Esophagus muscularis mucosa (tissue), 4 donors: Measurements from ENCODE around the gene USP10.

Experiments used
- EP300 ChIP-seq: sonication (generic); formaldehyde crosslinking; IDR thresholded peaks from one replicate; pipeline ENCODE4 v1.6.1; 2017; ENCODE audit warnings: antibody characterized with exemption
- POLR2A ChIP-seq: fragments of 450-650 bp; IDR thresholded peaks from one replicate; pipeline ENCODE4 v1.6.1; 2017; ENCODE audit warnings: antibody characterized with exemption, moderate library complexity, mild to moderate bottlenecking, low read depth
- POLR2AphosphoS5 ChIP-seq, 2 donors: sonication (generic); formaldehyde crosslinking; IDR thresholded peaks; one replicate each; pipeline ENCODE4 v1.6.1; 2017; ENCODE audit warnings: antibody characterized with exemption in 2 of 2
- TF ChIP-seq, protein P1 (sequence below), 3 experiments: fragments of 200-600 bp in 2 of 3; fragments of 450-650 bp in 1 of 3; sonication (generic) in 2 of 3; IDR thresholded peaks; one replicate each; pipeline ENCODE4 v1.5.1; 2017 to 2019; ENCODE audit warnings: antibody characterized with exemption in 3 of 3, mild to moderate bottlenecking in 2 of 3, moderate library complexity in 1 of 3

DNA sequence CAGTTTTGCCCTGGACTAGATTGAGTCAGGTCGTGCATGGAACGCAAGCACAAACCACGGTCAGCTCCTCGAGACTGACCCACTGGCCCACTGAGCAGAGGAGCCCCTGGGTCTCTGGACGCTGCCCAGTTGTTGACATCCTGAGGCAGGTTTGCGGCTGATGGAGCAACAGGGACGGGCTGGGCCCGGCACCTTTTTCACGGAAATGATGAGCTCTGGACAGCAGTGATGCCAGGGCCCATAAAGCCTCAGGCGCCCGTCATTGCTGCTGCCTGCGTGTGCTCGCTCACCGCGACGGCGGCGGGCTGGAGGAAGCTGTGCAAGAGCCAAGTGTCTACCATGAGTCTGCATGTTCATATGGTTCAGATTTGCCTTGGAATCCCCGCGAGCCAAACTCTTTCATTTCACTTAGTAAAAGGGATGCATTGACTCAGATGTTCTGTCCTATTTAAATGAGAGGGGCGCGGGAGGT lies 89.2 kb downstream of the USP10 start:
- TF ChIP-seq, protein P1, sequence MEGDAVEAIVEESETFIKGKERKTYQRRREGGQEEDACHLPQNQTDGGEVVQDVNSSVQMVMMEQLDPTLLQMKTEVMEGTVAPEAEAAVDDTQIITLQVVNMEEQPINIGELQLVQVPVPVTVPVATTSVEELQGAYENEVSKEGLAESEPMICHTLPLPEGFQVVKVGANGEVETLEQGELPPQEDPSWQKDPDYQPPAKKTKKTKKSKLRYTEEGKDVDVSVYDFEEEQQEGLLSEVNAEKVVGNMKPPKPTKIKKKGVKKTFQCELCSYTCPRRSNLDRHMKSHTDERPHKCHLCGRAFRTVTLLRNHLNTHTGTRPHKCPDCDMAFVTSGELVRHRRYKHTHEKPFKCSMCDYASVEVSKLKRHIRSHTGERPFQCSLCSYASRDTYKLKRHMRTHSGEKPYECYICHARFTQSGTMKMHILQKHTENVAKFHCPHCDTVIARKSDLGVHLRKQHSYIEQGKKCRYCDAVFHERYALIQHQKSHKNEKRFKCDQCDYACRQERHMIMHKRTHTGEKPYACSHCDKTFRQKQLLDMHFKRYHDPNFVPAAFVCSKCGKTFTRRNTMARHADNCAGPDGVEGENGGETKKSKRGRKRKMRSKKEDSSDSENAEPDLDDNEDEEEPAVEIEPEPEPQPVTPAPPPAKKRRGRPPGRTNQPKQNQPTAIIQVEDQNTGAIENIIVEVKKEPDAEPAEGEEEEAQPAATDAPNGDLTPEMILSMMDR (IDR thresholded peaks at IDR 0.05): no peak
- TF ChIP-seq POLR2AphosphoS5 (IDR thresholded peaks at IDR 0.05) (no peak), POLR2A (no peak), EP300 (no peak)
